ENCODE results near the gene NFYC.
"Not testable (repeated sequence)": the region's sequence is repeated elsewhere in the genome, so short reads cannot be mapped to it uniquely, and the experiment has no call there.

The NFYC gene

DNA sequence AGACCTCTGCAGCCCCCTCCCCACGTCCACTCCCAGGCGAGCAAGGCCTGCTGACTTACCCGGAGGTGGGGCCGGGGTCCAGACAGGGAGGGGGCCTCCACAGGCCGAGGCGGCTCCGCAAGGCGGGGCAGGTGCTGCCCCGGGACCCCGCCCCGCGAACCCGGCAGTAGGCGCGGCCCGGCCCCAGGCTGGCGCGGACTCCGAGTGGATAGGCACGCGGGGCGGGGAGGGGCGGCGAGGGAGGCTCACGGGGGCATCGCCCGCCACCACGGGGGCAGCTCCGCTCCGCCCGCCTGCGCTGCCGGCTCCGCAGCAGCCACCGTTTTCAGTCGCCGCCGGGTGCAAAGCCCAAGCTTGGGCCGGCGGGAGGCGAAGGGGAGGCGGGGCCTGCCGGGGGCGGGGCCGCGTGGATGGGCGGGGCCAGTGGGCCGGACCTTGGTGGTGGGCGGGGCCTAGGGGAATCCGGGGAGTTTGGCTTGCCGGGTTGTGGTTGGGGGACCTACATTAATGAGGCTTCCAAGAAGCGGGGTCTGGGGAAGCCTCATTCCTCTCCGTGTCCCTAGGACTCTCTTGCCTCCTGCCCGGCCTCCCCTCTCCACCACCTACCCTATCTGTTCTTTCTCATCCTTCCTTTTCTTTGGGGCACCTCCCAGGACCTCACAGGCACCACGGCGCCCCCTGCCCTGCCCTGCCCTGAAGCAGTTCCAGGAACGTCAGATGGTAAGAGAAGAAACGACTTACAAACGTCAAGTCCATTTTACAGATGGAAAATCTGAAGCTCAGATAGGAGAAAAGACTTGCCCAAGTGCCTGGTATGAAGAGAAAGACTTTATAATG lies 26.0 kb upstream of the NFYC start, which contains the start of gene RIMS3:
TSS of gene RIMS3 (minus strand) at position 348 of the 837 bp plus-strand sequence. CDS start 23,757 bp downstream, outside the sequence.
- DNase-seq: peak; percentile 61

DNA sequence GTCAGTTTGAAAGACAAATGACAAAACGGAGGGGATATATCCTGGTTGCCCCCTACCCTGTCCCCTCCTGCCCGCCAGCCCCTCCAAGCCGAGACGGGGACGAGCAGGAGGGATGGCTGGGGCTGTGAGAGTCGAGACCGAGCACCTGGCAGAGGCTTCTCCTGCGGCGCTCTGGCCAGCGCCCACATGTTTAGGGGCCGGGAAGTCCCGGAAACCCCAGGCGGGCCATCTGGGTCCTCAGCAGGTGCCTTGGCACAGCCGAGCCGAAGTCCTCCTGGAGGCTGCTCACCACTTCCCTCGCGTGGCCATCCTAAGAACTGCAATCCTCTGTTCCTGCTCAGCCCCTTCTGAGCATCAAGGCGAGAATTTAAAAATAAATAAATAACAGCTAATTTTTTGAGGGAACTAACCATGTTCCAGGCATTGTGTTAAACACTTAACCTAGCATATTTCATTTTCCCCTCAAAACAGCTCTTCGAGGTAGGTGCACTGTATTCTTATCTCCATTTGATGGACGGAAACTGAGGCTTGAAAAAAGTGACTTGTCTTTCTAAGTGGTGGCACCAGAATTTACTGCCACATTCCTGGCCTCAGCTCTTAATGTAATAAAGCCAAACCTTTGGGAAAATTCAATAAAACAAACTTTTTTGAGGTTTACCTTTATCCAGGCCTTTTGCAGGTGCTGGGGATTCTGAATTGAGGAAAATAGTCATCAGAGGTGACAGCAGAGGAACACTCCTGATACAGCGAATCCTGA lies 22.6 kb upstream of the NFYC start:
- peak; percentile 52 for DNase-seq

DNA sequence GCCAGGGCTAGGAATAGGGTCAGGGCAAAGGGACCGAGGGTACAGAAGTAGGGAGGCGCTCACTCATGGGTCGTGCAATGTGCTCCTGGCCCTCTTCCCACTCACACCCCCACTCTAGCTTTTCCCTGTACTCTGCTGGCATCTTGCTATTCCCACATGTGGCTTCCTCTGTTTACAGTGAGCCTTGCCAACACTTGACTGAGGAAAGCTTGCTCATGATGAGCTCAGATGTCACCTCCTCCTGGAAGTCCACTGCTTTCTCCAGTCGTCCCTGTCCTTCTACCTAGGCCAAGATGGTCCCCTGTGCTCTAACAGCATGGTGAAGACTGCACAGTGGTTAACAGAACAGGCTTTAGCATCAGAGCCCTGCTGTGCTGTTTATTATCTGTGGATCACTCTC lies 18.1 kb upstream of the NFYC start:
- DNase-seq: no peak

DNA sequence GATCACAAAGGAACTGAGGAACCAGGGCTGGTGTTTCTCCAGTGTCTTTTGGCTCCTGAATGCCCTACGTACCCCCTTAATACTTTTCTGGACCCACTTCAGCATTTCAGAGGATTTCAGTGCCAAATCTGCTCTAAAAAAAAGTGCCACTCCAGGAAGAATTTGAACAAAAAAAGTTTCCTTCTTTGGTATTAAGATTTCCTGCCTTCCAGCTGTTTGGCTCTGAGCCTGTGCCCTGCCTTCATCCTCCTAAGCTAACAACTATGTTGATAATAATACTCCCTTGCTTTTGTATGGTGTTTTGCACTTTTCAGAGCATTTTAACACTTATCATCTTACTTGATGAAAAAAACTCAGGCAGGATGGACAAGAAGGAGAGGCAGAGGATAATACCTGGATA lies 15.0 kb upstream of the NFYC start:
- DNase-seq: no peak

GRCh38 chr1:40679165-40679953 lies 12.1 kb upstream of the NFYC start:
- DNase-seq: no peak

DNA sequence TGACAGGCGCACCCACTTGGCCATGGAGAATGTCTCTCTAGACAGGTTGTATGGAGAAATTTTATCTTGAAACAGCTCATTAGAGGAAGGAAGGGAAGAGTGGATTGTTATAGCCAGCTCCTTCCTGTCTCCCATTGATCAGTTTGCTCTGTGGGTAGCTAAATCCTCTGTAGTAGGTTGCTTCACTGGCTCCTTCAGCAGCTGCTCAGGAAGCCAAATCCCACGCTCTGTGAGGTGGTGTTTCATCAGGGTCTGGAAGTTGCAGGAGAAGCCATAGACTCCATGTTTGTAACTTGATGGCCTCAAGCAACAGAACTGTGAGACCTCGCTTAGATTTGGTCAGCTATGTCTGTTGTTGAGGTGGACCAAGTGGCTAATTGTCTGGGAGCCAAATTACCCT lies 6.8 kb upstream of the NFYC start:
- DNase-seq: peak; percentile 17

DNA sequence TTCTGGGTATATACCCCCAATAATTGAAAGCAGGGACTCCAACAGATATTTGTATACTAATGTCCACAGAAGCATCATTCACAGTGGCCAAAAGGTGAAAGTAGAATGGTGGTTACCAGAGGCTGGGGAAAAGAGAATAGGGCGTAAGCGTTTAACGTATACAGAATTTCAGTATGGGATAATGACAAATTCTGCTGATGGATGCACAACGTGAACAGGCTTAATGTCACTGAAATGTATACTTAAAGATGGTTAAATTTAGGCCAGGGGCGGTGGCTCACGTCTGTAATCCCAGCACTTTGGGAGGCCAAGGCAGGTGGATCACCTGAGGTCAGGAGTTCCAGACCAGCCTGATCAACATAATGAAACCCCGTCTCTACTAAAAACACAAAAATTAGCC lies 4.4 kb upstream of the NFYC start:
- no peak for DNase-seq

GRCh38 chr1:40687661-40688060 lies 3.8 kb upstream of the NFYC start:
- no peak for DNase-seq

- no peak for DNase-seq
These were observed 1.8 kb upstream of the NFYC start for GRCh38 chr1:40689737-40690136.

- DNase-seq: no peak
These were observed 550 bp upstream of the NFYC start for GRCh38 chr1:40690771-40691537.

- no peak for DNase-seq
These were observed 958 bp downstream of the NFYC start for GRCh38 chr1:40692429-40692895.

GRCh38 chr1:40693425-40693824 lies 1.9 kb downstream of the NFYC start:
- no peak for DNase-seq

DNA sequence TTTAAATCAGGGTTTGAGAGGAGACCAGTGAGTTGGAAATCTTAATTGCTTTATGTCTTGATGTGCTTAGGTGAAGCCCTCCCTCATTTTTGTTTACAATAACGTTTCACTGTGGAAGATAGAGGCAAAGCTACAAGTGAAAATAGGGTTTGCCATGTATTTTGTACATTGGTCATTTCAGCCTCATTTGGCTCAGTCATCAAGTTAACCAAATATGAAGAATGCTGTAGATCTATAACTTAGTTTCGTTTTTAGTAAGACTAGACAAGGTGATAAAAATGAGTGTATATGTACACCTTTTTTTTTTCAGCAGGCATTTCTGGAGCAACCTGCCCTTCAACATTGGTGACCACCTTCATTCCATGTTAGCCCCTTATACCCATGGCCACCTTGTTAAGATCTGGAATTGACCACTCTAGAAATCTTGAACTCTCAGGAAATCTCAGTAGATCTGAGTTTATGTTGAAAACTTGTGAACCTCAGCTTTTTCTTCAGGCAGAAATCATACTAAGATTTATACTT lies 2.9 kb downstream of the NFYC start:
- DNase-seq: no peak

DNA sequence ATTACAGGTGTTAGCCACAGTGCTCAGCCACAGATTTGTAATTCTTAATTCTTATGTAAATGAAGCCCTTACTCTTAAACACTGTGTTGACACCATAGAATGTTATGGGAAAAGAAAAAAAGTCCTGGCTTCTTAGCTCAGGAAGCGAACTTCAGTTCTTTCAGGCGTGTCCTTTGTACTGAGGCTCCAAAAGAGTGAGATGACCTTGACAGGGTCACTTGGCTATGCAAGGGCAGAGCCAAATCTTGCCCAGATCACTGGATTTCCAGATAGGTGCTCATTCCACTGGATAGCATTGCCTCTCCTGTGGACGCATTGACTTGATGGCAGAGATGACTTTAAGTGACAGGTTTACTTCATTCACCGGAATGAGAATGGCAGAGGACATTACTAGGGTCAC lies 4.8 kb downstream of the NFYC start:
- no peak for DNase-seq

GRCh38 chr1:40697436-40697835 lies 5.9 kb downstream of the NFYC start:
- no peak for DNase-seq

- no peak for DNase-seq
These were observed 8.3 kb downstream of the NFYC start for GRCh38 chr1:40699787-40700186.

DNA sequence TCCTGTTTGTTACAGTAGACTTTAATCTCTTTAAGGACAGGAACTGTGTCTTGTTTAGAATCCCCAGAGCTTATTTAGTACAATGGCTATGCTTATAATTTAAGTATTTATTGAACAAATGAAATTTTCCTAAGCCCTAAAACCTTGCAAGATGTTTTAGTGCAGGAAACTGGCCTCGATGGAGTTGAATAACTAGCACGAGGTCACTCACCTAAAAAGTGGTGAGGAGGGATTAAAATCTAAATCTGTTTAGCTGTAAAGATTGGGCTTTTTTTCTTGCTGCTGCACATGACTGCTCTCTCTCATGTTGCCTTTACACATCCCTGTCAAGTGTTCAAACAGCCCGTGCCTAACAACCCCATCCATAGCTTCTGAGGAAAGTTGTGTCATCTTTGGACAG lies 10.2 kb downstream of the NFYC start:
- no peak for DNase-seq

- not testable (repeated sequence) for DNase-seq
These were observed 11.3 kb downstream of the NFYC start for GRCh38 chr1:40702810-40703209.

- DNase-seq: no peak
These were observed 11.8 kb downstream of the NFYC start for GRCh38 chr1:40703316-40703715.

DNA sequence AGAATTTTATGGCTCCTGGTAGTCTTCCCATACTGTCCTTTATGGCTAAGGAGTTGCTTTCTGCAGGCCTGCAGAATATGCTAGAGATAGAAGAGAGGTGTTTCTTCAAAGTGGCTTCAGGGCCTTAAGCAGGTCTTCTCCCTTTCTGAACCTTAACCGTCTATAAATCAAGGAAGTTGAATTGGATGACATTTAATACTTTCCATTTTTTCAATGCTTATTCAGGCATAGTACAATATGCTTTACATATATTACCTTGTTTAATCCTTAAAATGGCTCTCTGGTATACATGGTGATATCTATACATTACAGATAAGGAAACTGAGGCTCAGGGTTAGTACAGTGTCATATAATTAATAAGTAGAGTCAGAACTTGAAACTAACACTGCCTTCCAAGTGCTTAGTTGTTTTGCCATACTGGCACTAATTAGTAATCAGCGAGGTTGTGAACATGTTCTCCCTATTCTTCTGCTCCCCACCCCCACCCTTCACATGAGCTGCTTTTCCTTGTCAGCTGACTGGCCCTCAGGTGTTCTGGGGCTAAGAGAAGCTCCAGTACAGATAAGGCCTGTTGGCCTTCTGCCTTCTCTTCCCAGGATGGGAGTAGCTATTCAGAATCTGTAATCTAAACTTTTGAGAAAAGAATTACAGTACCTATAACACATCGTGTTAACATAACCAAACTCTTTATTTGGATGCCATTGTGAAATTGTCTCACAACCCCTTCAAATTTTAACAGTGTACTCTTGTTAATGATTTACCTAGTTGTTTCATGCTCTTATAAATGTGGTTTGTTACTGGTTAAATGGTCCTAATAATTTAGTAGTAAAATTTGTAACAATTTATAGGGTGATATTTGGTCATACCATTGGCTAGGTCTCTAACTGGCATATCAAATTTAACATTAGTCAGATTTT lies 13.6 kb downstream of the NFYC start:
- no peak for DNase-seq

- DNase-seq: no peak
These were observed 15.1 kb downstream of the NFYC start for GRCh38 chr1:40706626-40707025.
